Measurements from ENCODE around the gene IKBKG.
"Not testable (repeated sequence)": the region's sequence is repeated elsewhere in the genome, so short reads cannot be mapped to it uniquely, and the experiment has no call there.

Gene IKBKG

GRCh38 chrX:154526901-154527675 is 20.3 kb upstream of the IKBKG start:
- peak; percentile 33 for DNase-seq (ENCODE audit: low read depth)

DNA sequence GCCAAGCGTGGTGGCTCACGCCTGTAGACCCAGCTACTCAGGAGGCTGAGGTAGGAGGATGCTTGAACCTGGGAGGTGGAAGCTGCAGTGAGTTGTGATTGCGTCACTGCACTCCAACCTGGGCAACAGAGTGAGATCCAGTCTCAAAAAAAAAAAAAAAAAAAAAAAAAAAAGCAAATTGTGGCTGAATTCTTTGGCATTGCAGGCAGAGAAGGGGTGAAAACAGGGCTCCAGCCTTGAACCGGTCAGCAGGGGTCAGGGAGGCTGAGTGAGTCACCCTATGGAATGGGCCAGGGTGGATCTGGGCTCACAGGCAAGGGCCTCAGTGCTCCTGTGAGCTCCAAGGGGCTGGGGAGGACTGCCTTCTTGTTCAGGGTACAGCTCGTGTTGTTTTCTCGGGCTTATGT is 18.2 kb upstream of the IKBKG start:
- no peak for DNase-seq (ENCODE audit: low read depth)

DNA sequence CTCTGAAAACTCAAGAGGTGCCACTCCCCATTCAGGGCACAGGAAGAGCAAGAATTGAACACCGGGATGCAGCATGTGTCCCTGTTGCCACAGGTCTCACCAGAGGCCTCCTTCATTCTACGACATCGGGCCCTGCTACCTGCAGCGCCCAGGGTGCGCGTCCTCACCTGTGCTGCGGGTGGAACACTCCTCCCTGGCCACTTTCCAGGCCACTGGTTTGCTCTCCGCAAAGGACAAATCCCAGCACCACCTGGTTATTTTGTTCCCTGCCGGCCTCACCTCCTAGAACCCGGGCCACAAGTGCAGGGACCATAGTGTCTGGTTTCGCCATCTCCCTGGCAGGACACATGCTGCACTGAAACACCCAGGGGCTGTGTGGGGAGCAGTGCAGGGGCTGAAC is 17.1 kb upstream of the IKBKG start:
- DNase-seq (ENCODE audit: low read depth): no peak

- no peak for DNase-seq (ENCODE audit: low read depth)
These were observed 15.8 kb upstream of the IKBKG start for GRCh38 chrX:154531626-154532025.

- no peak for DNase-seq (ENCODE audit: low read depth)
These were observed 14.7 kb upstream of the IKBKG start for GRCh38 chrX:154532690-154533089.

- DNase-seq (ENCODE audit: low read depth): peak; percentile 76
These were observed 12.7 kb upstream of the IKBKG start for GRCh38 chrX:154534526-154535322.

DNA sequence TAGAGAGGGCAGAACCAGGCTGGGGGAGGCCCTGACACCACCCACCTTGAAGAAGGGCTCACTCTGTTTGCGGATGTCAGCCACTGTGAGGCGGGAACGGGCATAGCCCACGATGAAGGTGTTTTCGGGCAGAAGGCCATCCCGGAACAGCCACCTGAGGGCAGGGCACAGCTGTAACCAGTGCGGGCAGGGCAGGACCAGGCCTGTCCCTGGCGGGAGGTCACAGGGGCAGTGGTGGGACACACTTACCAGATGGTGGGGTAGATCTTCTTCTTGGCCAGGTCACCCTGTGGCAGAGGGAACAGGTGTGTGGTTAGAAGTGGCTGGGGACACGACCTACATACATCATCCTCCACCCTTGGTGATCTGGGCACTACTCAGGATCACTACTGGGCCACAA is 11.5 kb upstream of the IKBKG start:
- no peak for DNase-seq (ENCODE audit: low read depth)

- DNase-seq (ENCODE audit: low read depth): no peak
These were observed 8.3 kb upstream of the IKBKG start for GRCh38 chrX:154539077-154539476.

DNA sequence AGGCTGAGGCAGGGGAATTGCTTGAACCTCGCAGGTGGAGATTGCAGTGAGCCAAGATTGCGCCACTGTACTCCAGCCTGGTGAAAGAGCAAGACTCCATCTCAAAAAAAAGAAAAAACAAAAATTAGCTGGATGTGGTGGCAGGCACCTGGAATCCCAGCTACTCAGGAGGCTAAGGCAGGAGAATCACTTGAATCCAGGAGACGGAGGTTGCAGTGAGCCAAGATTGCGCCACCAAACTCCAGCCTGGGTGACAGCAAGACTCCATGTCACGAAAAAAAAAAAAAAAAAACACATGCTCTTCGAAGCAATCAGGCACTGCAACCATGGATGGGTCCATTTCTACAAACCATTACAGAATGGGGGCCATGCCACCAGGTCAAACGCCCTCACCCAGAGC is 7.1 kb upstream of the IKBKG start:
- DNase-seq (ENCODE audit: low read depth): not testable (repeated sequence)

DNA sequence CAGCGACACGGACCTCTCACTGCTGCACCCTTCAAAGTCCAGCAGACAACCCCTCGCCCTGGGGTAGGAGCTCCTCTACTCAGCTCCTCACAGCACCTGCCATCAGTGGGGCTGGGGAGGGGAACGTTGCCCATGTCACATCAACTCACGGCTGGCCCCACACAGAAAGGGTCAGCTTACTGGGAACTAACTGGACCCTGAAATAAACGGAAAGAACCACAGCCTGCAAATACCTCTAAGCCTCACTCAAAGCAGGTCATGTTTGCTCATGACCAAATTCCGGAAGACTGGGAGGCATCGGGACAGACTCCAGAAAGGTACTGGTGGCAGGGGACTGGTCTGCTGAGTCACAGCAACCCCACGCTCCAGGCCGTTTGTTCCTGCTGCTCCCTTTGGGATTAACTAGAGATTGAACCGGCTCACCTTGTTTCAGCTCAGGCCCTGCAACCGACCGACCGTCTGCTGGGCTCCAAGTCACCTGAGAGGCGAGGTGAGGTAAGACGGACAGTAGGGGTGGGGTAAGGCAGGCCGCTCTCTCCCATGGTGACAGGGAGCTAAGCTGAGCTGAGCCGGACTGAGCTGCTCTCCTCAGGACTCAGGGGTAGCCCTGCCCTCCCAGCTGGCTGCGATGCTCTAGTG is 6.4 kb upstream of the IKBKG start:
- no peak for DNase-seq (ENCODE audit: low read depth)

DNA sequence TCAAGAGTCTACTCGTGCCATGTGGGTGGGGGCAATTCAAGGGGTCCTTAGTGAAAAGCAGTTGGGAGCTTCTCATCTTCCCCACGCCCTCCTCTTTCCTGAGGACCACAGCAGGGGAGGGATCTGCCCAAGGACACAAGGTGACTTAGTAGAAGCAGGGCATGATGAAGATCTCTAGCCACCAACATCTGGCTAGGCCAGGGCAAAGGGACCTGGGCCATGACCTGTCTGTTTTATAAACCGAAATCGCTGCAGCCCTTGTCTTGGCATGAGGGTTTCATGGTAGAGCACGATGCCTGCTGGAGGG is 5.9 kb upstream of the IKBKG start:
- no peak for DNase-seq (ENCODE audit: low read depth)

- peak; percentile 49 for DNase-seq (ENCODE audit: low read depth)
These were observed 5.3 kb upstream of the IKBKG start for GRCh38 chrX:154541896-154542722.

DNA sequence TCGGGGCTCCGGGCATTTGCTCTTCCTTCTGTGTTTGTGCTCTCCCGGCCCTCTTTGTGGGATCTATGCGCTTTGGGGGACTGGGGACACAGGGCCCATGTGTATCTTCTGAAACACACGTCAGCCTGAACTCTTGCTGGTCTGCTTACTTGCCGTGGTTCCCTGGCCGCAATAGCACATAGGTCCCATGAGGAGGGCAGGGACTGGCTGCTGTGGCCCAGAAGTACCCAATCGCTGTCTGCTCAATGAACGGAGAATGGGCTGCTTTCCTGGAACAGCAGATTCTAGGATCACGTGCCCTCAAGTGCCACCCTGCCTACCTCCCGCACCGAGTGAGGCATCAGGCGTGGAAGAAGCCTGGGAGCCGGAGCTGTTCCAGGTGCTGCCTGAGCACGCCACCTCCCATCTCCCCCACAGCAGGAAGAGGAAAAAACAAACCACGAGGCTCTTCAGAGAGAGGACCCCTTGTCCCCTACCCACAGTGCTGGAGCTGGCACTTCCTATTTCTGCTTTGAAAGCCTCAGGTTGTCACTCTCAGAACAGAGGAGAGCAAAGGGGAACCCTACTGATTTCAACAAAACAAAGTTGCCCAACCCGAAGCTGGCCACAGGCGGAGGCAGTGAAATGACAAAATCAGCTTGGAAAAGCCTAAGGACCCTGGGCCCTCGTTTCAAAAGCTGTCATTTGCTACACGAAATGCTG is 4.5 kb upstream of the IKBKG start:
- no peak for DNase-seq (ENCODE audit: low read depth)

DNA sequence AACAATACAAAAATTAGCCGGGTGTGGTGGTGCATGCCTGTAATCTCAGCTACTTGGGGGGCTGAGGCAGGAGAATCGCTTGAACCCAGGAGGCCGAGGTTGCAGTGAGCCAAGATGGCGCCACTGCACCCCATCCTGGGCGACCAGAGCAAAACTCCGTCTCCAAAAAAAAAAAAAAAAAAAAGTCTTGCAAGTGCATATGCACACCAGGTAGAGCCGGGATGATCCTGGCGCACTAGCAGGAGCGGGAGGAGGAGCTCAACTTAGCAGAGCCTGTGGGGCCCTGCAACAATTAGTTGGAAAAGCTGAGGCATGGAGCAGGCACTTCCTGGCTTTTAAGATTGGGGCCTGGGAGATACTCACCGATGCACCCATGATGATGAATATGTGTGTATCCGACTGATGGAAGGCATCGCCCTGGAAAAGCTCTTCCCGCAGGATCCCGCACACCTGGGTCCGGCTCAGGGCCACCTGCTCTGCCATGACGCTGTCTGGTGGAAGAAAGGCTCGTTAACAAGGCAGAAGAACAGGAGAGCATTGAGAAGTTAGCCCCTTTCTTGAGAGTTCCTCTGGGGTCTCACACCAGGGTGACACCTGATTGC is 1.6 kb upstream of the IKBKG start:
- DNase-seq (ENCODE audit: low read depth): no peak

GRCh38 chrX:154546354-154547244 is 821 bp upstream of the IKBKG start, which contains the start of gene G6PD:
G6PD (minus strand) TSS chrX:154546846; CDS start chrX:154546155, 691 bp downstream.
- peak; percentile 70 for DNase-seq (ENCODE audit: low read depth)

- DNase-seq (ENCODE audit: low read depth): no peak
These were observed 552 bp downstream of the IKBKG start for GRCh38 chrX:154548028-154548316.

- DNase-seq (ENCODE audit: low read depth): no peak
These were observed 2.3 kb downstream of the IKBKG start for GRCh38 chrX:154549766-154550165.

- not testable (repeated sequence) for DNase-seq (ENCODE audit: low read depth)
These were observed 4.8 kb downstream of the IKBKG start for GRCh38 chrX:154552112-154552806.

GRCh38 chrX:154558060-154558690 is 10.8 kb downstream of the IKBKG start:
- DNase-seq (ENCODE audit: low read depth): not testable (repeated sequence)
